Mucosa of rectum (tissue), 2 donors: ENCODE measurements around the gene TNIP2.
"Not testable (repeated sequence)": the region's sequence is repeated elsewhere in the genome, so short reads cannot be mapped to it uniquely, and the experiment has no call there.

Experiments
- H3K27ac ChIP-seq, 2 donors: one replicate each; pipeline ENCODE4 v1.7.0; 2013; ENCODE audit warnings: inconsistent platforms in 2 of 2, low read depth in 2 of 2, low read length in 2 of 2
- H3K27me3 ChIP-seq, 2 donors: one replicate each; pipeline ENCODE4 v1.7.0; 2013; ENCODE audit warnings: low read length in 2 of 2; ENCODE audit not compliant: control insufficient read depth in 2 of 2, insufficient read depth in 2 of 2
- H3K36me3 ChIP-seq, 2 donors: one replicate each; pipeline ENCODE4 v1.7.0; 2013; ENCODE audit warnings: low read length in 2 of 2; ENCODE audit not compliant: control insufficient read depth in 2 of 2, insufficient read depth in 2 of 2
- H3K4me1 ChIP-seq, 2 donors: one replicate each; pipeline ENCODE4 v1.7.0; 2013; ENCODE audit warnings: low read length in 2 of 2, mild to moderate bottlenecking in 1 of 2; ENCODE audit not compliant: control insufficient read depth in 2 of 2, insufficient read depth in 2 of 2
- H3K4me3 ChIP-seq, 2 donors: one replicate each; pipeline ENCODE4 v1.7.0; 2013; ENCODE audit warnings: low read length in 2 of 2
- H3K9ac ChIP-seq, 2 donors: one replicate each; pipeline ENCODE4 v1.7.0; 2013; ENCODE audit warnings: low read length in 2 of 2, low read depth in 1 of 2, mild to moderate bottlenecking in 1 of 2
- H3K9me3 ChIP-seq, 2 donors: one replicate each; pipeline ENCODE4 v1.7.0; 2013; ENCODE audit warnings: low read length in 2 of 2; ENCODE audit not compliant: control insufficient read depth in 2 of 2
- donor health status: healthy.
- donor health status: Normal muscosa, but diverticular disease.

Gene TNIP2

GRCh38 chr4:2742823-2743517 is 13.2 kb downstream of the TNIP2 start:
- H3K36me3 ChIP-seq: peaks cover 58 to 62% of the 10 kb centered on the region in 2 donors
- H3K4me1 ChIP-seq: peaks cover 5 to 32% of the 10 kb centered on the region in 2 donors
- H3K27me3 ChIP-seq: no peaks in the 10 kb centered on the region
- no peak overlapping the region for H3K27ac ChIP-seq
- no peaks in the 10 kb centered on the region for H3K9me3 ChIP-seq
- H3K9ac ChIP-seq: no peak overlapping the region
- H3K4me3 ChIP-seq: no peak overlapping the region

- peaks cover 53 to 55% of the 10 kb centered on the region in 2 donors for H3K36me3 ChIP-seq
- H3K27ac ChIP-seq: no peak overlapping the region
- H3K4me1 ChIP-seq: peaks cover 5 to 32% of the 10 kb centered on the region in 2 donors
- H3K27me3 ChIP-seq: no peaks in the 10 kb centered on the region
- H3K4me3 ChIP-seq: no peak overlapping the region
- H3K9ac ChIP-seq: no peak overlapping the region
- H3K9me3 ChIP-seq: no peaks in the 10 kb centered on the region
Measured at GRCh38 chr4:2742081-2742822, 13.9 kb downstream of the TNIP2 start.

GRCh38 chr4:2741626-2742025 is 14.5 kb downstream of the TNIP2 start:
- H3K27me3 ChIP-seq: no peaks in the 10 kb centered on the region
- no peak overlapping the region for H3K9ac ChIP-seq
- H3K4me1 ChIP-seq: peaks cover 5 to 26% of the 10 kb centered on the region in 2 donors
- H3K27ac ChIP-seq: no peak overlapping the region
- H3K36me3 ChIP-seq: peaks cover 47 to 49% of the 10 kb centered on the region in 2 donors
- no peaks in the 10 kb centered on the region for H3K9me3 ChIP-seq
- H3K4me3 ChIP-seq: no peak overlapping the region

- H3K4me3 ChIP-seq, H3K4me1 ChIP-seq, H3K27me3 ChIP-seq, H3K9ac ChIP-seq, H3K27ac ChIP-seq, H3K9me3 ChIP-seq: not testable (repeated sequence)
- peaks cover 20 to 25% of the 10 kb centered on the region in 2 donors for H3K36me3 ChIP-seq
Measured at GRCh38 chr4:2738296-2738695, 17.8 kb downstream of the TNIP2 start.

GRCh38 chr4:2735869-2736268 is 20.3 kb downstream of the TNIP2 start:
- Histone ChIP-seq H3K9ac (no peak overlapping the region), H3K4me1 (no peaks in the 10 kb centered on the region), H3K9me3 (no peaks in the 10 kb centered on the region), H3K4me3 (no peak overlapping the region), H3K27ac (no peak overlapping the region), H3K36me3 (peaks cover 19 to 20% of the 10 kb centered on the region in 2 donors), H3K27me3 (no peaks in the 10 kb centered on the region)

DNA sequence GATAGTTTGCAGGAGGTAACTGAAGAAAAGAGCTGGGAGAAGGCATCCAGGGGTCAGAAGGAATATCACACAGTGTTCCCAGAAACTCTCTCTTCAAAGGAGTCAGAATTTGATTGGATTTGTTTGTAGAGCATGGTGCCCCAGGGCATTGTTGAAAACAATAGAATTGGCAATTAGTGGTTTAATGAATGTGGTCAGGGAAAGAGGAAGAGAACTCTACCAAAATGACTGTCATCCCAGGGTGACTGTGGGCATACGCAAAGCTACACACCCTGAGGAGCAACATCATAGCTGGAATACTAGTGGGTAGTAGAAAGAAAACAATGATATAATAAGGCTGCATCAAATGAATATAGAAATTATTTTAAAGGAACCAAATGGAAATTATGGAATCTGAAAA is 21.5 kb downstream of the TNIP2 start:
- Histone ChIP-seq H3K27ac (no peak overlapping the region), H3K9ac (no peak overlapping the region), H3K4me3 (no peak overlapping the region), H3K36me3 (peaks cover 19 to 20% of the 10 kb centered on the region in 2 donors), H3K4me1 (no peaks in the 10 kb centered on the region), H3K27me3 (no peaks in the 10 kb centered on the region), H3K9me3 (no peaks in the 10 kb centered on the region)

DNA sequence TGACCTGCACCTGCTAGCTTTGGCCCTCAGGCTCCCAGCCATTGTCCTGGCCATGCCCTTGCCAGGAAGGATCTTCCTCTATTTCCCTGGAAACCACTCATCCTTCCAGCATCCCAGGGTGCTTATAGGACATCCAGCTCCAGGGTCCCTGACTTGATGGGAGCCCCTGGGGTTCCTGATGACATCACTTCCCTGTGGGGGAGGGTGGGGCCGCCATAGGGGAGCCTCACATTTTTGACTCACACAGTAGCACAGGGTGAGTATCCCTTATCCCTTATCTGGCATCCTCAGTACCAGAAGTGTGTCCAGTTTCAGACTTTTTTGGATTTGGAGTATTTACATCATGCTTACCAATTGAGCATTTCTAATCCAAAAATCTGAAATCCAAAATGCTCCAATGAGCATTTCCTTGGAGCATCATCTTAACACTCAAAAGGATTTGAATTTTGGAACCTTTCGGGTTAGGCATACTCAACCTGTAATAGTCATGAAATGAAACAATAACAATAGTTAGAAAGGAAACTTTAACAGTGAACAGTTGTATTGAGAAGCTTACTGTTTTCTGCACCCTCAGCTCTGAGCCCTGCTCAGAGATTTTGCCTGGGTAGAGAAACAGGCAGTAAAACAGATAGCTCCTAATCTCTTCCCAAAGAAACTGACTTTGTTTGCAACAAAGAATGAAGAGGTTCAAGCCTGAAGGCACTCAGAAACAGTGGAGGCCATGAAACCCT is 22.1 kb downstream of the TNIP2 start:
- Histone ChIP-seq H3K36me3 (peaks cover 24 to 26% of the 10 kb centered on the region in 2 donors), H3K4me3 (no peak overlapping the region), H3K4me1 (no peaks in the 10 kb centered on the region), H3K27ac (no peak overlapping the region), H3K9me3 (no peaks in the 10 kb centered on the region), H3K27me3 (no peaks in the 10 kb centered on the region), H3K9ac (no peak overlapping the region)

DNA sequence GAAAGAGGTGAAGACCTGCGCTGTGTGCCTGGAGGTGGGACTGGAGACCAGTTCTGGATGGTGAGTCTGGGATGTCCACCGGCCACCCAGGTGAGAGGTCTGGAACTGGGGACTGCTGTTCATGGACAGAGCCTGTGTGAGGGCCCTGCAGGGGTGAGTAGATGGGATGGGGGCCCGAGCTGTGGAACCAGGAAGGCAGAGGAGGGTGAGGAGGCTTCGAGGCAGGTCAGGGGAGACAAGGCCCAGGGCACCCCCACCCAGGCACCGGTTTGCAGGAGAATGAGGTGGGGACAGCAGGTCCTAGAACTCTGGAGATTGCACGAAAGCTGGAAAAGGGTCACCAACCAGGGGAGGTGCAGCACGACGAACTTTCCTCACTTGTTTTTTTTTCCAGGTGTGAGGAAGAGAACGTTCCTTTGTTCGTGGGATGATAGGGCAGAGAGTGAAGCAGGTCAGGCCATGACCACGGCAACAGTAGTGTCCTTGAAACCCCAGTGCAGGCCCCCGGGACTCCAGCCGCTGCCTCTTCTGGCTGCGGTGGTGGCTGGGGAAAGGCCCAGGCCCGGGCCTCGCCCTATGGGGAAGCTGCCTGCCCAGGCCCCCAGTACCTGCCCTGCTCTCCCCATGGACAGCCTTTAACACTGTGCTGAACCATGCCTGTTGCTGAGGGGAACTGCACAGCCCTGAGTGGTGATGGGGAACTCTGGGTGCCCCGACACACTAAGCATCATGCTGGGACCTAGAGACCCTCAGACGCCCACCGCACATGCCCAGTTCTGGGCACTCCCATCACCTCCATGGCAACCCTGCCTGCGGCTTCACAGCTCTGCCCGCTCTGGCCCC is 22.9 kb downstream of the TNIP2 start:
- Histone ChIP-seq H3K27me3 (no peaks in the 10 kb centered on the region), H3K9me3 (no peaks in the 10 kb centered on the region), H3K27ac (no peak overlapping the region), H3K4me3 (no peak overlapping the region), H3K36me3 (peaks cover 26 to 29% of the 10 kb centered on the region in 2 donors), H3K4me1 (no peaks in the 10 kb centered on the region), H3K9ac (no peak overlapping the region)

DNA sequence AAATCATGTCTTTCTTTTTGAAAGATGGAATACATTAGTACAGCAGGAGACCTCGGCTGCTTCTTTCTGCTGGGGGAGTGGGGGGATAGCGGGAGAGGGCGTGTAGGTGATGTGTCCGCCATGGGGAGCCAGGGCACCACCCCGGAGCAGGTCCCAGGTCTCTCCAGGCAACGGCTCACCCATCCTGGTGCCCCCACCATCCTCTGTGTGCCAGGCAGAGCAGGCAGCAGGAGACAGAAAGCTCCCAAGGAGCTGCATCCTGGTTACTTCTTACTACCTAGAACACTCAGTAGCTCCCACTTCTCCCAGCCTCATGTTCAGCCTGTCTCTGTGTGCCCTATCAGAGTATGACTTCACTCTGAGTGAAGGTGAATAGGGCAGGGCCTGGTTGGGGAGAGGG is 23.6 kb downstream of the TNIP2 start:
- no peaks in the 10 kb centered on the region for H3K9me3 ChIP-seq
- H3K4me3 ChIP-seq: no peak overlapping the region
- H3K4me1 ChIP-seq: no peaks in the 10 kb centered on the region
- no peaks in the 10 kb centered on the region for H3K27me3 ChIP-seq
- no peak overlapping the region for H3K27ac ChIP-seq
- no peak overlapping the region for H3K9ac ChIP-seq
- peaks cover 26 to 29% of the 10 kb centered on the region in 2 donors for H3K36me3 ChIP-seq
